ENCODE measurements around the gene PA2G4.

PA2G4 gene

DNA sequence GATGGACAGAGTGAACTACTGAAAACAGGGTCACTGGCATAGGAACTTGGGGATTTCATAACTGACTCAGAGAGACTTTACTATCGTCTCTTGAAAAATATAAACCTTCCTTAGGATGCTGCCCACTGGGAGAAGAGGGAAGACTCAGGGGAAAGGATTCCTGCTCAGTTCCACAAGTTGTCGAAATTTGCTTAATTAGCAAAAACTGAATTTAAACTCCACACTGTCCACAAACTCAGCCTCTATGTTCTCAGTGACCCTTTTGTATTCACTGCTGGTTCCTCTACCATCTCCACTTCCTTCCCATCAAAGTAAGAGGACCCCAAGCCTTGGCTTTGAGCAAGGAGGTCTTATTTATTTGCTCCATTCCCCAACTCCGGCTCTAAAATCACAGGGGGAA is 40.9 kb downstream of the PA2G4 start:
- TF ChIP-seq CTCF (IDR thresholded peaks at IDR 0.05): no peak

DNA sequence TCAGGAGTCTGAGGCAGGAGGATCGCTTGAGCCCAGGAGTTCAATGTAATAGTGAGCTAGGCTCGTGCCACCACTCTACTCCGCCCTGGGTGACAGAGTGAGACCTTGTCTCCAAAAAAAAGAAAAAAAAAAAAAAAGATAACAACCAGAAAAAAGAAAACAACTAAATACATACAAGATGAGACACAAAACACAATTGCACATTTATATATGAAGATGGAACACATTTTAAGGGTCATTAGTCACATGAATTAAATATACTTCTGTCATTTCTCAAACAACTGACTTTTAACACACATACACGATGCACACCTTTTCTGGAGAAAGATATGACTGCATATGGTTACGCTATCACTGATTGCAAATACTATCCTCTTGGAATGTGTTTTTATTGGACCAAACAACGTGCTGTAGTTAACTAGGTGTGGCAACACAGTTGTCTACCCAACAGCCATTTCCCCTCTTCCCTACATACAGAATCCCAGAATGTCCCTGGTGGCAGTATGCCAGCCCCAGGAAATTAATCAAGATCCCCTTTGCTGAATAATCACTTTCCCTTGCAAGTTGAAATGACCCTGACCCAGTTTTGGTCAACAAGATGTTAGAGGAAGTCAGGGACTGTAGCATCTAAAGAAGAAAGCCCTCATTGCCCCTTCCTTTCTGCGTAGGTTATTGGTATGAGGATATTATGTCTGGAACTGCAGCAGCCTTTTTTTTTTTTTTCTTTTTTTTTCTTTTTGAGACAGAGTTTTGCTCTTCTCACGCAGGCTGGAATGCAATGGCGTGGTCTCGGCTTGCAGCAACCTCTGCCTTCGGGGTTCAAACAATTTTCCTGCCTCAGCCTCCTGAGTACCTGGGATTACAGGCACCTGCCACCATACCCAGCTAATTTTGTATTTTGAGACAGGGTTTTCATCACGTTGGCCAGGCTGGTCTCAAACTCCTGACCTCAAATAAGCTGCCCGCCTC is 42.4 kb downstream of the PA2G4 start:
- TF ChIP-seq CTCF (IDR thresholded peaks at IDR 0.05): no peak

GRCh38 chr12:56150563-56150962 is 46.2 kb downstream of the PA2G4 start:
- no peak for TF ChIP-seq CTCF (IDR thresholded peaks at IDR 0.05)

- TF ChIP-seq CTCF (IDR thresholded peaks at IDR 0.05): peak; percentile 39; the same call in 1 of the 2 replicates
Measured at GRCh38 chr12:56151672-56152131, 47.3 kb downstream of the PA2G4 start.

DNA sequence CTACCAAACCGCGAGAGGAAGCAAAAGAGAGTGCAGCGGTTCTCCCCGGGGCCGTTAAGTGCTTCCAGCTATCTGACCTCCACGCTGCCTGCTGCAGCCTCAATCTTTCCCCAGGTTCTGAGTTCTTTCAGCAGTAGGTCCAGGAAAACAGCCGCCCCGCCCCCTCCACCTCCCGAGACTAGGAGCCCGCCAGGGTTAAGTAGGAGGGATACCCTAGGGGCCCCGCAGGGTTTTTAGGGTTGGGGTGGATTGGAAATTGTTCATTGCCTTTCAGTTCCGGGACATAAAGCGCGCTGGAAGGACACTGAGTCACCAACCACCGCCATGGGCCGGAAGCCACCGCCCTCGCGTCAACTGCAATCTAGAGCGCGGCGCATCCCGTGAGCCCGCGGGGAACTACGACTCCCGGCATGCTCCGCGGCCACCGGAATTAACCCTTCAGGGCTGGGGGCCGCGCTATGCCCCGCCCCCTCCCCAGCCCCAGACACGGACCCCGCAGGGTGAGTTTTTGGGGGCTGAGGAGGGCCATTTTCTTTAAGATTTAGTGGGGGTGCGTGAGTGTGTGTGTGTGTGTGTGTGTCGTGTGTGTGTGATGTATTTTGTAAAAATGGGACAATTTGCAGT is 47.9 kb downstream of the PA2G4 start, which contains the start of gene MYL6B:
TSS of gene MYL6B (plus strand) at position 456 of the 624 bp plus-strand sequence. CDS start 1,332 bp downstream, outside the sequence.
- no peak for TF ChIP-seq CTCF (IDR thresholded peaks at IDR 0.05)

DNA sequence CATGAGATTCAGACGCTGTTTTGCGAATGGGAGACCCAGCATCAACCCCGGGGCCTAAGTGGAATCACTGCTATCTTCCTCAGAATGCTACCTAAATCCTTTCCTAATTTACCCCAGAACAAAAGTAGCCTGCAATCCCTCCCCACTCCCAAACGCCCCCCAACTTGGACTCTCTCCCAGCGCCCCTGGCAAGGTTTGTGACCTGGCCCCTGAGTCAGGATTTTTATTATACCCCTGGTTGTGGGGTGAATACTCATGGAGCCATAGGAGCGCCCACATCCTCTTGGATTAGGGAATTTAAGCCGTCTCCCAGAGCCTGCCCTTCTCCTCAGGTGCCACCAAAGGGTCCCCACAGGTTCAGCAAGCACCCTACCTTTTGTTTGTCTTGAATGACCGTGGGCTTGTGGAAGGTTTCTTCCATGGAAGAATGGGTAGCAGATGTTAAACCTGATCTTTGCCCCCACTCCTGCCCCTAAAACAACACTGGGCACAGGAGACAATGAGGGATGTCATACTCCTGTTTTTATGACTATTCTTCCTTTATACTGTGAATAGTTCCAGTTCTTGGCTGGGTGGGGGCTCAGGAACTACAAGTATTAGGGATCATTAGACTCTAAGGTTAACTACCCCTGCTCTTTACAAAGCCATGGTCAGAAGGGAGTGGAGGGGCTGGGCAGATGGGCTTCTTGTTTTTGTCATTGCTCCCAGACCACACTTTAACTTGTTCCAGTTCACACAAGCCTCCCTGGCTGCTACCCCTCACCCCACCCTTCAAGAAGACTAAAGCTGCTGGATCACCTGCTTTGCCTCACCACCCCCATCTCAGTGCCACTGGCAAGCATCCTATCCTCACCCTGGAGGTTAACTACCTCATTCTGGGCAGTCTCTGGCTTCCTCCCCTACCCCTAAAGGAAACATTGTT is 48.7 kb downstream of the PA2G4 start:
- no peak for TF ChIP-seq CTCF (IDR thresholded peaks at IDR 0.05)

- no peak for TF ChIP-seq CTCF (IDR thresholded peaks at IDR 0.05)
Measured at GRCh38 chr12:56153678-56154065, 49.3 kb downstream of the PA2G4 start.
